ENCODE measurements around the gene MMP10. TPM values are rescaled to one million over a fixed set of nuclear protein-coding genes. Genes with fewer than 3 reads are reported as not detected.

MMP10 gene
- total and polyA plus RNA-seq, 2 of the 8 experiments (the other 6 are each of a cell fraction or from before 2014, with no cell fraction given), result 0.03 to 0.17 TPM

DNA sequence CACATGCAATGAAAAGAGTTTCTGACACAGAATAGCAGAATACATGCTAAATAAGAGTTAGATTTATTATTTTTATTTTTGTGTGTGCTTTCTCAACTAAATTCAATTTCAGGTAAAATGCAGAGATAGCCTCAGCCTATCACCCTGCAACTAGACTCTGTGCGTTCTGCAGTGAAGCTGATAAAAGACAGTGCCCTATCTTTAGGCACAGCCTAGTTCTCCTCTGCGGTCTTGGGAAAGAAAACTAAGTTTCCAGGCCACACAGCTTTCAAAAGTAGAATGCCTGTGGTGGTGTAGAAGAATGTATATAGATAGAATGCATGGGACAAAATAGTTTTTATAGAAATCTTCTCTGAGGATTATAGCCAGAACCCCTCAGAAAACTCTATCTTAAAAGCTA, 29.5 kb upstream of the MMP10 start:
- H2BK12ac ChIP-seq (ENCODE audit: low read depth, low read length), result no peak overlapping the region
- no peak overlapping the region for H4K8ac ChIP-seq (ENCODE audit: extremely low read depth, insufficient read depth, low read length)
- DNase-seq (ENCODE audit: low read depth in 1 of 2, low spot score in 2 of 2) (no peak), FAIRE-seq (no peak)
- POLR2A ChIA-PET (ENCODE audit: partially characterized antibody), result no interaction called here
- no peak overlapping the region for H2AK5ac ChIP-seq (ENCODE audit: low read depth, low read length)
- CTCF ChIA-PET (ENCODE audit: partially characterized antibody), result interaction anchor here (0.5 to 2.6 kb wide), 24 partner anchors 8 to 549 kb away, joined by 3 to 30 read pairs (median 5); partner anchors contain the start of gene MMP1
- no peaks in the 10 kb centered on the region for H3K36me3 ChIP-seq (ENCODE audit: control insufficient read depth in 2 of 4, insufficient read depth in 4 of 4, low read length in 3 of 4)
- H2AFZ ChIP-seq (ENCODE audit: low read length), result no peak overlapping the region
- 88% methylated on average over 2 of the region's 2 CpGs; no CpG with 5 or more reads in 1 of the 2 experiments for WGBS, 2 experiments (ENCODE audit: extremely low coverage in 1 of 2, insufficient coverage in 1 of 2, insufficient read length in 1 of 2, insufficient replicate concordance in 2 of 2, low coverage in 1 of 2, low lambda C conversion rate in 2 of 2, missing lambda C conversion rate in 1 of 2)
- H3K18ac ChIP-seq (ENCODE audit: extremely low read depth, low read length), result no peak overlapping the region
- H3K4me3 ChIP-seq (ENCODE audit: extremely low read depth in 1 of 4, insufficient read depth in 2 of 4, low read depth in 3 of 4, low read length in 4 of 4), result no peak overlapping the region
- no peak overlapping the region for H3K14ac ChIP-seq (ENCODE audit: insufficient read length)
- no peak overlapping the region for H3K4me2 ChIP-seq (ENCODE audit: insufficient read depth in 1 of 2, low read depth in 2 of 2, low read length in 2 of 2)
- H3K56ac ChIP-seq (replicated peaks; ENCODE audit: insufficient read length, low read depth, low read length), result no peak overlapping the region
- H3K27me3 ChIP-seq (replicated peaks in 1 of 4; ENCODE audit: control insufficient read depth in 3 of 4, extremely low read depth in 1 of 4, insufficient read depth in 3 of 4, low read length in 3 of 4), result no peaks in the 10 kb centered on the region
- H3K79me2 ChIP-seq (ENCODE audit: control insufficient read depth in 1 of 2, insufficient read depth in 2 of 2, low read length in 2 of 2), result no peaks in the 10 kb centered on the region
- no peak overlapping the region for H4K91ac ChIP-seq (replicated peaks; ENCODE audit: insufficient read length, low read length)
- no peak overlapping the region for H3K4ac ChIP-seq (replicated peaks; ENCODE audit: insufficient read length, low read depth, low read length)
- no peak overlapping the region for H2BK5ac ChIP-seq (ENCODE audit: low read depth, low read length)
- no peaks in the 10 kb centered on the region for H4K20me1 ChIP-seq (replicated peaks in 1 of 2; ENCODE audit: control insufficient read depth in 1 of 2, insufficient read depth in 2 of 2, low read length in 2 of 2)
- no peak overlapping the region for H3K9ac ChIP-seq (replicated peaks in 1 of 4; ENCODE audit: extremely low read depth in 1 of 4, low read depth in 3 of 4, low read length in 3 of 4)
- no peak overlapping the region for H3K27ac ChIP-seq (ENCODE audit: low read depth, low read length)
- H3K4me1 ChIP-seq (replicated peaks in 1 of 4; ENCODE audit: control insufficient read depth in 3 of 4, insufficient read depth in 4 of 4, low read length in 3 of 4), result no peaks in the 10 kb centered on the region
- no peaks in the 10 kb centered on the region for H3K9me3 ChIP-seq (ENCODE audit: insufficient read depth in 2 of 2, low read depth in 1 of 2, low read length in 1 of 2)
- H3K79me1 ChIP-seq (ENCODE audit: low read depth, low read length), result no peaks in the 10 kb centered on the region
- no peak overlapping the region for H3K23ac ChIP-seq (ENCODE audit: insufficient read length)
- H3K23me2 ChIP-seq (ENCODE audit: low read depth, low read length), result peaks cover 2% of the 10 kb centered on the region; the same call in 1 of the 2 replicates
- no peak overlapping the region for H2BK20ac ChIP-seq (ENCODE audit: low read length)
- H2BK120ac ChIP-seq (replicated peaks; ENCODE audit: low read depth, low read length), result no peak overlapping the region
- H4K5ac ChIP-seq (ENCODE audit: insufficient read length, low read depth, low read length), result no peak overlapping the region
- no peak overlapping the region for H2BK15ac ChIP-seq (ENCODE audit: low read length)
- TF ChIP-seq SAP30 (IDR thresholded peaks at IDR 0.05; ENCODE audit: insufficient read depth, insufficient replicate concordance, low read length) (no peak), CBX5 (IDR thresholded peaks at IDR 0.05; ENCODE audit: low read depth, low read length) (no peak), RAD21 (IDR thresholded peaks at IDR 0.05 in 1 of 2, conservative IDR thresholded peaks at IDR 0.05 in 1 of 2; ENCODE audit: low read depth in 2 of 2, low read length in 2 of 2) (no peak), KDM5A (IDR thresholded peaks at IDR 0.05; ENCODE audit: low read length) (no peak), SIN3A (conservative IDR thresholded peaks at IDR 0.05 in 1 of 2, IDR thresholded peaks at IDR 0.05 in 1 of 2; ENCODE audit: low read depth in 1 of 2, low read length in 2 of 2) (no peak), SP1 (IDR thresholded peaks at IDR 0.05; ENCODE audit: low read depth, low read length) (no peak), MAFK (IDR thresholded peaks at IDR 0.05; ENCODE audit: low read depth, low read length) (no peak), RNF2 (IDR thresholded peaks at IDR 0.05; ENCODE audit: borderline replicate concordance, low read depth, low read length, missing control alignments, poor library complexity, severe bottlenecking) (no peak), CTBP2 (IDR thresholded peaks at IDR 0.05; ENCODE audit: borderline replicate concordance, insufficient read depth, insufficient read length, low read length) (no peak), POU5F1 (IDR thresholded peaks at IDR 0.05; ENCODE audit: low read depth, low read length) (no peak), HDAC6 (IDR thresholded peaks at IDR 0.05; ENCODE audit: low read depth, low read length) (no peak), CREB1 (IDR thresholded peaks at IDR 0.05) (no peak), BCL11A (IDR thresholded peaks at IDR 0.05; ENCODE audit: low read depth in 2 of 2, low read length in 2 of 2) (no peak), NRF1 (IDR thresholded peaks at IDR 0.05; ENCODE audit: low read depth, low read length) (no peak)
